H1 (cell line): ENCODE data around the gene ZFAND6. TPM values are rescaled to one million over a fixed set of nuclear protein-coding genes. Genes with fewer than 3 reads are reported as not detected.

ENCODE experiments used
- CTCF ChIA-PET: fragments of 300-600 bp; sonication (Branson Sonifier 250); formaldehyde crosslinking; loops from one replicate; lab custom pipeline; 2021; ENCODE audit not compliant: partially characterized antibody; lab: Charles Lee
- POLR2A ChIA-PET: fragments of 300-600 bp; sonication (Branson Sonifier 250); formaldehyde crosslinking; loops from one replicate; lab custom pipeline; 2021; ENCODE audit warnings: inconsistent platforms; ENCODE audit not compliant: partially characterized antibody; lab: Charles Lee
- DNase-seq, 2 experiments: peaks; one replicate each; pipeline versions ENCODE4 v3.0.0 to v3.0.0-alpha.2; 2010 to 2022; ENCODE audit warnings: low spot score in 2 of 2, low read depth in 1 of 2, mixed read lengths in 1 of 2
- FAIRE-seq: peaks from 2 replicates; lab custom pipeline; 2011; peaks lifted over from hg19 to GRCh38; lab: Jason Lieb, UNC
- H2AFZ ChIP-seq: 2 replicates; pipeline ENCODE4 v1.8.1; 2012; ENCODE audit warnings: low read length, inconsistent platforms
- H2AK5ac ChIP-seq: 2 replicates; pipeline ENCODE4 v1.6.1; 2013; ENCODE audit warnings: low read depth, low read length
- H2BK120ac ChIP-seq: replicated peaks from 2 replicates; pipeline ENCODE3; 2013; ENCODE audit warnings: low read depth, low read length, inconsistent platforms
- H2BK12ac ChIP-seq: 2 replicates; pipeline ENCODE4 v1.6.1; 2013; ENCODE audit warnings: low read depth, low read length
- H2BK15ac ChIP-seq: 2 replicates; pipeline ENCODE4 v1.6.1; 2013; ENCODE audit warnings: low read length
- H2BK20ac ChIP-seq: 2 replicates; pipeline ENCODE4 v1.6.1; 2013; ENCODE audit warnings: low read length
- H2BK5ac ChIP-seq: 2 replicates; pipeline ENCODE4 v1.6.1; 2013; ENCODE audit warnings: low read depth, low read length
- H3K14ac ChIP-seq: 2 replicates; pipeline ENCODE4 v1.6.1; 2013; ENCODE audit warnings: inconsistent platforms; ENCODE audit not compliant: insufficient read length
- H3K18ac ChIP-seq: 2 replicates; pipeline ENCODE4 v1.6.1; 2013; ENCODE audit warnings: low read length; ENCODE audit errors: extremely low read depth
- H3K23ac ChIP-seq: 2 replicates; pipeline ENCODE4 v1.6.1; 2013; ENCODE audit warnings: inconsistent platforms; ENCODE audit not compliant: insufficient read length
- H3K23me2 ChIP-seq: 2 replicates; pipeline ENCODE4 v1.6.1; 2013; ENCODE audit warnings: low read depth, low read length
- H3K27ac ChIP-seq: 2 replicates; pipeline ENCODE4 v1.6.1; 2011; ENCODE audit warnings: low read depth, low read length, inconsistent platforms
- H3K27me3 ChIP-seq, 4 experiments: replicated peaks in 1 of 4; 1 replicate in 1 of 4; 2 replicates in 3 of 4; pipeline versions ENCODE4 v1.6.1 to v1.8.1; 2011 to 2013; ENCODE audit warnings: low read length in 3 of 4, mild to moderate bottlenecking in 3 of 4, inconsistent platforms in 2 of 4, mixed read lengths in 2 of 4, moderate library complexity in 1 of 4; ENCODE audit not compliant: control insufficient read depth in 3 of 4, insufficient read depth in 3 of 4; ENCODE audit errors: extremely low read depth in 1 of 4
- H3K36me3 ChIP-seq, 4 experiments: 2 replicates each; pipeline versions ENCODE4 v1.6.1 to v1.8.1; 2011 to 2013; ENCODE audit warnings: mild to moderate bottlenecking in 4 of 4, low read length in 3 of 4, moderate library complexity in 2 of 4, control low read depth in 1 of 4, inconsistent platforms in 1 of 4; ENCODE audit not compliant: insufficient read depth in 4 of 4, control insufficient read depth in 2 of 4
- H3K4ac ChIP-seq: replicated peaks from 2 replicates; pipeline ENCODE3; 2013; ENCODE audit warnings: low read length, low read depth, mixed read lengths, inconsistent platforms; ENCODE audit not compliant: insufficient read length
- H3K4me1 ChIP-seq, 4 experiments: replicated peaks in 1 of 4; 1 replicate in 1 of 4; 2 replicates in 3 of 4; pipeline versions ENCODE4 v1.6.1 to v1.8.1; 2011 to 2013; ENCODE audit warnings: low read length in 3 of 4, inconsistent platforms in 2 of 4, mixed read lengths in 1 of 4; ENCODE audit not compliant: insufficient read depth in 4 of 4, control insufficient read depth in 3 of 4
- H3K4me2 ChIP-seq, 2 experiments: 2 replicates each; pipeline versions ENCODE4 v1.6.1 to v1.8.1; 2011 to 2013; ENCODE audit warnings: low read depth in 2 of 2, low read length in 2 of 2, control low read depth in 1 of 2, inconsistent platforms in 1 of 2, mild to moderate bottlenecking in 1 of 2; ENCODE audit not compliant: insufficient read depth in 1 of 2
- H3K4me3 ChIP-seq, 4 experiments: fragments of 200-600, 300-600 bp in 1 of 4; sonication (generic), shearing (Covaris generic), sonication (Bioruptor Twin) in 1 of 4; 2 replicates each; pipeline versions ENCODE4 v1.5.1 to v1.8.1; 2011 to 2016; ENCODE audit warnings: low read length in 4 of 4, low read depth in 3 of 4, control low read depth in 2 of 4, inconsistent platforms in 2 of 4, mild to moderate bottlenecking in 2 of 4, mixed read lengths in 1 of 4, moderate library complexity in 1 of 4; ENCODE audit not compliant: insufficient read depth in 2 of 4; ENCODE audit errors: extremely low read depth in 1 of 4
- H3K56ac ChIP-seq: replicated peaks from 2 replicates; pipeline ENCODE3; 2013; ENCODE audit warnings: low read depth, mild to moderate bottlenecking, mixed read lengths, low read length, inconsistent platforms; ENCODE audit not compliant: insufficient read length
- H3K79me1 ChIP-seq: 2 replicates; pipeline ENCODE4 v1.6.1; 2013; ENCODE audit warnings: low read depth, low read length, control low read depth
- H3K79me2 ChIP-seq, 2 experiments: 2 replicates each; pipeline versions ENCODE4 v1.6.1 to v1.8.1; 2012 to 2013; ENCODE audit warnings: low read length in 2 of 2, mild to moderate bottlenecking in 2 of 2, inconsistent platforms in 1 of 2; ENCODE audit not compliant: insufficient read depth in 2 of 2, control insufficient read depth in 1 of 2
- H3K9ac ChIP-seq, 4 experiments: replicated peaks in 1 of 4; 1 replicate in 1 of 4; 2 replicates in 3 of 4; pipeline versions ENCODE4 v1.6.1 to v1.8.1; 2011 to 2013; ENCODE audit warnings: low read depth in 3 of 4, low read length in 3 of 4, control low read depth in 2 of 4, mild to moderate bottlenecking in 2 of 4, moderate library complexity in 2 of 4, inconsistent platforms in 1 of 4; ENCODE audit errors: extremely low read depth in 1 of 4
- H3K9me3 ChIP-seq, 2 experiments: 2 replicates each; pipeline versions ENCODE4 v1.6.1 to v1.8.1; 2012 to 2013; ENCODE audit warnings: mild to moderate bottlenecking in 2 of 2, moderate library complexity in 2 of 2, control low read depth in 1 of 2, inconsistent platforms in 1 of 2, low read depth in 1 of 2, low read length in 1 of 2, mixed read lengths in 1 of 2; ENCODE audit not compliant: insufficient read depth in 2 of 2
- H4K20me1 ChIP-seq, 2 experiments: replicated peaks in 1 of 2; 2 replicates each; pipeline versions ENCODE3 to v1.8.1; 2011 to 2013; ENCODE audit warnings: inconsistent platforms in 2 of 2, low read length in 2 of 2, mild to moderate bottlenecking in 1 of 2; ENCODE audit not compliant: insufficient read depth in 2 of 2, control insufficient read depth in 1 of 2
- H4K5ac ChIP-seq: 2 replicates; pipeline ENCODE4 v1.6.1; 2013; ENCODE audit warnings: low read length, low read depth, mixed read lengths, inconsistent platforms; ENCODE audit not compliant: insufficient read length
- H4K8ac ChIP-seq: 2 replicates; pipeline ENCODE4 v1.8.0; 2013; ENCODE audit warnings: mild to moderate bottlenecking, moderate library complexity, low read length, inconsistent platforms; ENCODE audit not compliant: insufficient read depth; ENCODE audit errors: extremely low read depth
- H4K91ac ChIP-seq: replicated peaks from 2 replicates; pipeline ENCODE3; 2013; ENCODE audit warnings: low read length, mixed read lengths, inconsistent platforms; ENCODE audit not compliant: insufficient read length
- CTCF ChIP-seq, 3 experiments: IDR thresholded peaks; 1 replicate in 2 of 3; 2 replicates in 1 of 3; pipeline versions ENCODE4 v1.5.1 to v1.6.1; 2011; ENCODE audit warnings: low read length in 3 of 3, mild to moderate bottlenecking in 3 of 3, inconsistent platforms in 2 of 3, low read depth in 1 of 3, moderate library complexity in 1 of 3; ENCODE audit not compliant: insufficient read depth in 1 of 3; ENCODE audit errors: control extremely low read depth in 1 of 3
- EZH2 ChIP-seq: fragments of 200-600 bp; sonication (generic); IDR thresholded peaks from 2 replicates; pipeline ENCODE4 v1.7.1; 2012; ENCODE audit warnings: low read depth, mild to moderate bottlenecking, moderate library complexity, low read length, inconsistent platforms; ENCODE audit not compliant: severe bottlenecking
- GABPA ChIP-seq: IDR thresholded peaks from 2 replicates; pipeline ENCODE4 v1.6.1; 2011; ENCODE audit warnings: mild to moderate bottlenecking, low read length, moderate library complexity, borderline replicate concordance; ENCODE audit not compliant: insufficient read depth
- NRF1 ChIP-seq: IDR thresholded peaks from 2 replicates; pipeline ENCODE4 v1.6.1; 2011; ENCODE audit warnings: mild to moderate bottlenecking, low read depth, low read length, improper control_type of control experiment
- RAD21 ChIP-seq, 2 experiments: IDR thresholded peaks in 1 of 2; conservative IDR thresholded peaks in 1 of 2; 2 replicates each; pipeline ENCODE4 v1.6.1; 2011; ENCODE audit warnings: low read depth in 2 of 2, low read length in 2 of 2, improper control_type of control experiment in 1 of 2, inconsistent platforms in 1 of 2, mild to moderate bottlenecking in 1 of 2, moderate library complexity in 1 of 2
- TCF12 ChIP-seq: IDR thresholded peaks from 2 replicates; pipeline ENCODE4 v1.6.1; 2011; ENCODE audit warnings: low read depth, mild to moderate bottlenecking, low read length
- WGBS, 2 experiments: shearing (Covaris generic) in 1 of 2; methylation state at CpG; one replicate each; pipeline versions ENCODE4 v1.1.6 to v1.1.7; 2013 to 2015; ENCODE audit warnings: low lambda C conversion rate in 2 of 2, mixed read lengths in 2 of 2, inconsistent platforms in 1 of 2, low coverage in 1 of 2, missing lambda C conversion rate in 1 of 2; ENCODE audit not compliant: insufficient replicate concordance in 2 of 2, insufficient coverage in 1 of 2, insufficient read length in 1 of 2; ENCODE audit errors: extremely low coverage in 1 of 2, missing lambda C conversion rate in 1 of 2; 5-methylcytosine and 5-hydroxymethylcytosine counted together
- polyA plus RNA-seq, 7 experiments: library from polyadenylated mRNA; depleted of rRNA in 3 of 7; stranded (reverse) in 5 of 7; unstranded in 2 of 7; fragments of >200 nt in 5 of 7; fragments of 200-250 nt in 2 of 7; gene quantifications; 1 replicate in 5 of 7; 2 replicates in 1 of 7; 4 replicates in 1 of 7; pipeline versions ENCODE4 v1.2.1 to v1.2.3, GENCODE V29; 2011 to 2013; ENCODE audit warnings: missing spikeins in 2 of 7, mixed read lengths in 2 of 7
- total RNA-seq: library from RNA; stranded (reverse); fragmentation: NEBNext Ultra II Directional; extraction: Animal tissue kit (Norgen Biotek cat#: 25700); gene quantifications from 2 replicates; pipeline ENCODE4 v1.2.1, GENCODE V29; 2021

Gene ZFAND6
- total and polyA plus RNA-seq, 2 of the 8 experiments (the other 6 are each of a cell fraction or from before 2014, with no cell fraction given), result 136 to 237 TPM

DNA sequence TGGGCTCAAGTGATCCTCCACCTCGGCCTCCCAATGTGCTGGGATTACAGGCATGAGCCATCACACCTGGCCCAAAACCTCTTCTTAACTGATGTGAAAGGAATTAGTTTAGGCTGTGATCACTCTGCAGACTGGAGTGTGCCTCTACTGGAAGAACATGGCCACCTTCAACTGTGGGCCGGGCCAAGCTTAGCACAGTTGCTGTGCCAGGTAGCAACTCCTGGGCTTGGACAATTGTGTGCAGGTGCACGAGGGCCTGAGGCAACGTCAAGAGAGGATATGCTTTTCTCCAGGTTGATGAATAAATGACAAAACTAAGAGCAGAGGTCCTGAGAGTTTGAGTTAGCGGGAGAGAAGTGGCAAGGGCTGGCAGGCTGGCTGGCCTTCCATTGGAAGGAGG lies 99.8 kb downstream of the ZFAND6 start:
- no peak overlapping the region for H2BK15ac ChIP-seq
- no peak overlapping the region for H2BK120ac ChIP-seq
- ChIA-PET POLR2A (no interaction called here), CTCF (interaction anchor here (0.9 to 1.3 kb wide), 2 partner anchors 18 to 136 kb away, joined by 3 read pairs; no protein-coding TSS in a partner anchor)
- no peak overlapping the region for H4K8ac ChIP-seq
- DNase-seq (no peak), FAIRE-seq (no peak)
- no peak overlapping the region for H3K4ac ChIP-seq
- H3K4me2 ChIP-seq, result no peak overlapping the region
- H3K27ac ChIP-seq, result no peak overlapping the region
- no peak overlapping the region for H4K91ac ChIP-seq
- no peak overlapping the region for H4K5ac ChIP-seq
- H3K27me3 ChIP-seq, result no peaks in the 10 kb centered on the region; a peak in 1 of 7 replicates
- no peaks in the 10 kb centered on the region for H3K23me2 ChIP-seq
- no peak overlapping the region for H3K56ac ChIP-seq
- H3K9ac ChIP-seq, result no peak overlapping the region
- H3K4me1 ChIP-seq, result peaks cover 0 to 1% (median 0%) of the 10 kb centered on the region in 4 experiments; a peak in 2 of 7 replicates
- WGBS, 2 experiments, result 88% methylated on average over 5 of the region's 5 CpGs; no CpG with 5 or more reads in 1 of the 2 experiments
- H2BK5ac ChIP-seq, result no peak overlapping the region
- no peak overlapping the region for H3K4me3 ChIP-seq
- no peaks in the 10 kb centered on the region for H4K20me1 ChIP-seq
- no peaks in the 10 kb centered on the region for H3K79me2 ChIP-seq
- peaks cover 3% of the 10 kb centered on the region; the same call in 1 of the 2 replicates for H3K79me1 ChIP-seq
- no peak overlapping the region for H3K23ac ChIP-seq
- H3K36me3 ChIP-seq, result peaks cover 2 to 9% (median 4%) of the 10 kb centered on the region in 4 experiments; a peak in 4 of 8 replicates
- H3K18ac ChIP-seq, result no peak overlapping the region
- H3K9me3 ChIP-seq, result no peaks in the 10 kb centered on the region
- no peak overlapping the region for H2AFZ ChIP-seq
- H3K14ac ChIP-seq, result no peak overlapping the region
- no peak overlapping the region for H2AK5ac ChIP-seq
- H2BK20ac ChIP-seq, result no peak overlapping the region
- H2BK12ac ChIP-seq, result no peak overlapping the region
- TF ChIP-seq NRF1, result no peak
- no peak for TF ChIP-seq GABPA
- TF ChIP-seq CTCF (IDR thresholded peaks at IDR 0.05; ENCODE audit: control extremely low read depth in 1 of 3, insufficient read depth in 1 of 3, low read depth in 1 of 3, low read length in 3 of 3), result no peak
- no peak for TF ChIP-seq TCF12
- no peak for TF ChIP-seq EZH2
- no peak for TF ChIP-seq RAD21 (IDR thresholded peaks at IDR 0.05 in 1 of 2, conservative IDR thresholded peaks at IDR 0.05 in 1 of 2; ENCODE audit: low read depth in 2 of 2, low read length in 2 of 2)
